ENCODE data around the gene RBMS1. TPM values are rescaled to one million over a fixed set of nuclear protein-coding genes. Genes with fewer than 3 reads are reported as not detected.
A peak's percentile ranks its signal among the peaks of the same experiment; 100 is the strongest.

RBMS1 gene
- total RNA-seq, 1 donor from 2014 or later, result 73.7 TPM

DNA sequence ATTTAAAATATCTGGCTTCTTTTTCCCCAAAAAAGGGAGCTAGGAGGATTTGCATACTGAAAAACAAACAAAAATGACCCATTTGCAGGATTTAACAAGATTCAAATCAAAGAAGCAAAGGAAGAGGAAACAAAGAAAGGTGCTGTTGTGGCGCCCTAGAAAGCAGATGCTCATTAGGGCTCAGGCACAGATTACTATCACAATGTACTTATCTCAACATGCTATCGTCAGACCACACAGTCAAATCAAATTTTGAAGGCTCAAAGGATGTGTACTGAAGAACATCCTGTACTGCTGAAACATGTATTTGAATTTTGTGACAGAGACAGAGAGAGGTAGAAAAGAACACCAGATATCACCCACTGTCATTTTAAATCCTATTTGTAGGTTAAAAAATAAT, 10.9 kb downstream of the RBMS1 start:
- TF ChIP-seq, protein P1, sequence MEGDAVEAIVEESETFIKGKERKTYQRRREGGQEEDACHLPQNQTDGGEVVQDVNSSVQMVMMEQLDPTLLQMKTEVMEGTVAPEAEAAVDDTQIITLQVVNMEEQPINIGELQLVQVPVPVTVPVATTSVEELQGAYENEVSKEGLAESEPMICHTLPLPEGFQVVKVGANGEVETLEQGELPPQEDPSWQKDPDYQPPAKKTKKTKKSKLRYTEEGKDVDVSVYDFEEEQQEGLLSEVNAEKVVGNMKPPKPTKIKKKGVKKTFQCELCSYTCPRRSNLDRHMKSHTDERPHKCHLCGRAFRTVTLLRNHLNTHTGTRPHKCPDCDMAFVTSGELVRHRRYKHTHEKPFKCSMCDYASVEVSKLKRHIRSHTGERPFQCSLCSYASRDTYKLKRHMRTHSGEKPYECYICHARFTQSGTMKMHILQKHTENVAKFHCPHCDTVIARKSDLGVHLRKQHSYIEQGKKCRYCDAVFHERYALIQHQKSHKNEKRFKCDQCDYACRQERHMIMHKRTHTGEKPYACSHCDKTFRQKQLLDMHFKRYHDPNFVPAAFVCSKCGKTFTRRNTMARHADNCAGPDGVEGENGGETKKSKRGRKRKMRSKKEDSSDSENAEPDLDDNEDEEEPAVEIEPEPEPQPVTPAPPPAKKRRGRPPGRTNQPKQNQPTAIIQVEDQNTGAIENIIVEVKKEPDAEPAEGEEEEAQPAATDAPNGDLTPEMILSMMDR (conservative IDR thresholded peaks at IDR 0.05), result no peak
- Mint-ChIP-seq H3K4me1 (ENCODE audit: unreplicated experiment) (peaks cover 19% of the 10 kb centered on the region), H3K27ac (no peak overlapping the region), H3K36me3 (peaks cover 17% of the 10 kb centered on the region), H3K9me3 (peaks cover 2% of the 10 kb centered on the region), H3K4me3 (no peak overlapping the region), H3K27me3 (no peaks in the 10 kb centered on the region)
- DNase-seq (ENCODE audit: extremely low spot score, unreplicated experiment), result no peak

DNA sequence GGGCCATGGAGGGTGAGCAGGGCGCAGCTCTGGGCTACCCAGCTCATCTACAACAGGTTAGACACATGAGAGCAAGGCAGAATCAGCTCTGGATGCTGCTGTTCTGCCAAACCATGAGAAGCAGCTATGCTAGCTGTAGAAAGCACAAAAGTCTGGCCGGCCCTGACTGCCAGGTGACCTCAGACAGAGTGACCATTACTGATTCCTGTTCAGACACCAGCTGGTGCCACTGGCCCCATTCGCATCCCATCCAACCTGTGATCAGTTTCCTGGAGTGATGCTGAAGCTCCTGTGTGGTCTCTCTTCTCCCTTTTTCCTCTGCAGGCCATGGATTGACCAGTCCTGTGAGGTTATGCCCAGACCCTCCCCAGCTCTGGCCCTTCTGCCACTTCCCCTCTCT, 14.3 kb downstream of the RBMS1 start:
- Mint-ChIP-seq H3K4me3 (no peak overlapping the region), H3K27me3 (no peaks in the 10 kb centered on the region), H3K4me1 (ENCODE audit: unreplicated experiment) (peaks cover 20% of the 10 kb centered on the region), H3K27ac (no peak overlapping the region), H3K36me3 (peaks cover 20% of the 10 kb centered on the region), H3K9me3 (peaks cover 4% of the 10 kb centered on the region)
- TF ChIP-seq, protein P1 (conservative IDR thresholded peaks at IDR 0.05), result no peak
- DNase-seq (ENCODE audit: extremely low spot score, unreplicated experiment), result no peak

DNA sequence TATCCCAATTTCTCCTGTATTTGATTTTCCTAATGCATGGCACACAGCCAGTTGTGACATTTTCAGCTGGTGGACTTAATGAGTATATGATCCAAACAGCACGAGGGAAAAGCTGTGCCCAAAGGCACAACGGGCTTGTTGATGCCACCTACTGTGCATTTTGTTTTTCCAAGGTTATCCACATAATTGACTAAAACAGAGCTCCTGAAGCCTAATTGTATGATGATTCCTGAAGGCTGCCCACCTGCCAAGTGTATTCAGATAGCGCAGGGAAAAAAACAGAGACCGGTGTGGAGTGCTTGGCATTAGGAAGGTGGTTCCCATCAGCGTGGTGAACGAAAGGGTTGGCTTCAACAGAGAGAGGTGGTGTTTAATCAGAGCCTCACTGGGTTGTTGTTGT, 14.9 kb downstream of the RBMS1 start:
- H3K27me3 Mint-ChIP-seq, result no peaks in the 10 kb centered on the region
- no peak overlapping the region for H3K4me3 Mint-ChIP-seq
- H3K27ac Mint-ChIP-seq, result no peak overlapping the region
- peaks cover 20% of the 10 kb centered on the region for H3K36me3 Mint-ChIP-seq
- peaks cover 4% of the 10 kb centered on the region for H3K9me3 Mint-ChIP-seq
- peaks cover 21% of the 10 kb centered on the region for H3K4me1 Mint-ChIP-seq (ENCODE audit: unreplicated experiment)
- DNase-seq (ENCODE audit: extremely low spot score, unreplicated experiment), result no peak
- TF ChIP-seq, protein P1 (conservative IDR thresholded peaks at IDR 0.05), result no peak

DNA sequence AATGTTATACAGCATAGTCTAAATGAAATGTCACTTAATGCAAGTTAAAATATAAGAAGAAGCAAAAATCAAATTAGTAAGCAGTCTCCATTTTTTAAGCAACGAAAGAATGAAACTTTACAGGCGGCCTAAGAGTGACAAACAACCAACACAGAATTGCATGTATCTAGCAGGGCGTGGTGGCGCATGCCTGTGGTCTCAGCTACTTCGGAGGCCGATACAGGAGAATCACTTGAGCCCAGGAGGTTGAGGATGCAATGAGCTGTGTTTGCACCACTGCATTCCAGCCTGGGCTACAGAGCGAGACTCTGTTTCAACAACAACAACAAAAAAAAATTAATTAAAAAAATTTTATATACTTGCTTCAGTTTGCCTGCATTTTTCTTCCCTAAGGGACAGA, 16.6 kb downstream of the RBMS1 start:
- TF ChIP-seq, protein P1 (conservative IDR thresholded peaks at IDR 0.05), result no peak
- H3K4me1 Mint-ChIP-seq (ENCODE audit: unreplicated experiment), result peaks cover 28% of the 10 kb centered on the region

DNA sequence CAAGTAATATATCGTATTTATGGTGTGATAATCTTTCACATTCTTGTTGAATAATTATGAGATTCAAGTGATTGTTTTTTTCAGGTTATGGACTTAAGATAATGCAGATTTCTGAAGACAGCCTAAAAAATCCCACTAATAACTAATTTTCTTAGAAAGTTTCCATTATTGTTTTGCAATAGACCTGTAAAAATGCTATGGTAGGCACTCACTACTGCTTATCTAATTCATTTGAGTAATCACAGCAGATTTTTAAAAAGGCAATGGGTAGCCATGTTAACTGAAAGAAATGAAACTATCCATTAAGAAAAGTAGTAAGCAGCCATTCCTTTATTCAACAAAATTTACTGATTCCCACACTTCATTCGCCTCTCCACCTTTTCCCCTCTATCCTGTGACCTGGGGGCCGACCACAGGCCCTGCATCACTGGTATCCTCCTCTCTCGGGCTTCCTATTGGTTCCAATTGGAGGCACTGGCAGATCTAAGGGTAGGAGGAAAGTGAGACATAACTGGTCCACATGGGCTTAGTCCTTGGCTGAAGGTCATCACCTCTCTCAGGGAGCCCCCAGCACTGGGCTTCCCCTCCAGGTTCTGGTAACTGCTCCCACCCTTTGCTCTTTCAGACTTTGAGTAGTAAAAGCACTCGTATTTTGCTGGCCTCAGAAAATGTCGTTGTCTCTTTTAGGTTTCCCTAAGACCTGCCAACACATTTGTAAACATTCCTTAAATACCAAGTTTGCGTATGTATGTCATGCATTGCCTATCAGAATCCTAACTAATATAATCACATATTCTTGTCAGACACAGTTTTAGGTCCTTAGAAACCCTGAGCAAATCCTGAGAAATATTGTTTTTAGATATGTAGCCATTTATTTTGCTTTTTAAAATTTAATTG, 18.5 kb downstream of the RBMS1 start:
- Mint-ChIP-seq H3K4me3 (no peak overlapping the region), H3K27ac (peak overlapping the region; percentile 56), H3K27me3 (no peaks in the 10 kb centered on the region), H3K4me1 (ENCODE audit: unreplicated experiment) (peaks cover 29% of the 10 kb centered on the region), H3K36me3 (peaks cover 16% of the 10 kb centered on the region), H3K9me3 (peaks cover 4% of the 10 kb centered on the region)
- TF ChIP-seq, protein P1 (conservative IDR thresholded peaks at IDR 0.05), result no peak
- DNase-seq (ENCODE audit: extremely low spot score, unreplicated experiment), result no peak

More for the DNA sequence above, 16.6 kb downstream of the RBMS1 start:
- Mint-ChIP-seq H3K27me3 (no peaks in the 10 kb centered on the region), H3K9me3 (peaks cover 4% of the 10 kb centered on the region), H3K4me3 (no peak overlapping the region), H3K27ac (no peak overlapping the region), H3K36me3 (peaks cover 16% of the 10 kb centered on the region)
- DNase-seq (ENCODE audit: extremely low spot score, unreplicated experiment), result no peak

Data from type B pancreatic cell (in vitro differentiated cells).